ENCODE data around the gene CHSY1.
"Not testable (repeated sequence)": the region's sequence is repeated elsewhere in the genome, so short reads cannot be mapped to it uniquely, and the experiment has no call there.

CHSY1 gene

DNA sequence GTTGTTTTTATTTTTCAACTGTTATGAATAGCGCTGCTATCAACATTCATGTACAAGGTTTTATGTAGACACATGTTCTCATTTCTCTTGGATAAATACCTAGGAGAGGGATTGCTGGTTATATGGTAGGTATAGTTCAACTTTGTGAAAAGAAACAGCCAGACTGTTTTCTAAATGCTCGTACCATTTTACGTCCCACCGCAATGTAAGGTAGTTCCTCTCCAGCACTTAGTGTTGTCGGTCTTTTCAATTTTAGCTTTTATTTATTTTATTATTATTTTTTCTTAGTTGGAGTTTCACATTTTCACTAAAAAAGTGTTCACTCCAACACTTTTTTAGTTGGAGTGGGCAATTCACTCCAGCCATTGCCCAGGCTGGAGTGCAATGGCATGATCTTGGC lies 117.1 kb downstream of the CHSY1 start:
- DNase-seq (ENCODE audit: low spot score): no peak

DNA sequence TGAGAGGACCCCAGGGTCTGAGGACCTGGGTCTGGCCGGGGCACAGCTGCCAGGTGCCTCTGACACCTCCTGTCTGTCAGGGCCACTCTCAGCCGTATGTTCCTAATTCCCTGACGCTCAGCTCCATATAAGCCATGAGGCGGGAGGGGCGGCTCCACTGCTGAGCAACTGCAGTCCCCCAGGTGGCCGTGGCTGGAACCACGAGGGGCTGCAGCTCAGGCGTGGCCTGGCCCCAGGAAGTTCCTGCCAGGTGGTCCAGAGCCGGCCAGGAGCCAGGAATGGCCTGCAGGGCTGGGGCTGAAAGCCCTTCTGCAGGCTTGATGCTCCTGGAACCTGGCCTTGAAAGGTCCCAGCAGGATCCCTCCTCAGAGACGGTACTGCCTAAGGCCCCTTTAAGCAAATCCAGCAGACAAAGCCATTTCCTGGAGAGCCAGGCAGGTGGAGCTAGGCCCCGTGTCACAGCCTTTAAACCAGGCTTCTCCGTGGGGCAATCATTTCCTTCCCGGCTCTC lies 118.0 kb downstream of the CHSY1 start:
- DNase-seq (ENCODE audit: low spot score): no peak

DNA sequence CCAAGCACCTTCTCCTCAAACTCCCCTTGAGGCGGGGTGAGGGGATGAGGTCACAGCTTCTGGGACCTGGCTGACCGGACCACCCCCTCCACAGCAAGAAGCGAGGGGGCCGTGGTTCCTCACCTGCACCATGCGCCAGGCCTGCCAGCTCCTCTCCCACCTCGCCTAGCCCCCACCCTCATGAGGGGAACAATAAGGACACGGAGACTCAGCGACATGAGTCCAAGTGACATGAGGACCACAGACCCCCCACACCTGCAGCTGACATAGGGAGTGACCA lies 118.7 kb downstream of the CHSY1 start:
- DNase-seq (ENCODE audit: low spot score): no peak

DNA sequence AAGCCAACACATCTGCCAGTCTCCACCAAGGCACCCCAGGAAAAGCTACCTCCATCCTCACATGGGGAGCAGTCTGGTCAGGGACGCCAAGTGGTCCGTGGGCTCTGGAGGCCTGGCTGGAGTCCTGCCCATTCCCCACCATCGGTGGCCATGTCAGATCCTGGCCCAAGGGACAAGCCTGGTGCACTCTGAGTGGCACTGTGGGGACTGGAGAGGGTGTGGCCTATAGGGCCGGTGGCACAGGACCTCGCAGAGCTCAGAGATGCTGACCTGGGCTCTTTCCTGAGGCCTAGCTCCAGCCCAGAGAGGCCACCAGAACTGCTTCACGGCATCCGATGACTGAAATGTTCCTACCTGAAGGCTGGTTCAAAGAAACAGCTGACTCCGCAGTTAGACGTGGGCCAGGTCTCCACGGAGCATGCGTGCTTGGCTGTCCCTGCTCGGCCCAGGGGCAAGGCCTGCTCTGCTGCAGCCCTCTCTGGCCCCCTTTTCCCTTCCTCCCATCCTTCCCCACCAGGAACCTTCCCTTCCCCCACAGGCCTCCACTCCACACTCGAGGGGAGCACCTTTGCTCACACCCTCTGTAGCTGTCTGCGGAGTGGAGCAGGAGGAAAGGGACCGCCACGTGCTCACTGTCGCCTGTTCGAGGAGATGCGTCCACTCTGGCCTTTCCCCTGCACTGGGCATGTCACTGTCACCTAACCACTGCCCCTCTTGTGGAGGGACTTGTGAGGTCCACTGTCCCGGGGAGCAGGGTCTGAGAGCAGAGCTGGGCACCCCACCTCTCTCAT lies 119.3 kb downstream of the CHSY1 start:
- DNase-seq (ENCODE audit: low spot score): no peak

DNA sequence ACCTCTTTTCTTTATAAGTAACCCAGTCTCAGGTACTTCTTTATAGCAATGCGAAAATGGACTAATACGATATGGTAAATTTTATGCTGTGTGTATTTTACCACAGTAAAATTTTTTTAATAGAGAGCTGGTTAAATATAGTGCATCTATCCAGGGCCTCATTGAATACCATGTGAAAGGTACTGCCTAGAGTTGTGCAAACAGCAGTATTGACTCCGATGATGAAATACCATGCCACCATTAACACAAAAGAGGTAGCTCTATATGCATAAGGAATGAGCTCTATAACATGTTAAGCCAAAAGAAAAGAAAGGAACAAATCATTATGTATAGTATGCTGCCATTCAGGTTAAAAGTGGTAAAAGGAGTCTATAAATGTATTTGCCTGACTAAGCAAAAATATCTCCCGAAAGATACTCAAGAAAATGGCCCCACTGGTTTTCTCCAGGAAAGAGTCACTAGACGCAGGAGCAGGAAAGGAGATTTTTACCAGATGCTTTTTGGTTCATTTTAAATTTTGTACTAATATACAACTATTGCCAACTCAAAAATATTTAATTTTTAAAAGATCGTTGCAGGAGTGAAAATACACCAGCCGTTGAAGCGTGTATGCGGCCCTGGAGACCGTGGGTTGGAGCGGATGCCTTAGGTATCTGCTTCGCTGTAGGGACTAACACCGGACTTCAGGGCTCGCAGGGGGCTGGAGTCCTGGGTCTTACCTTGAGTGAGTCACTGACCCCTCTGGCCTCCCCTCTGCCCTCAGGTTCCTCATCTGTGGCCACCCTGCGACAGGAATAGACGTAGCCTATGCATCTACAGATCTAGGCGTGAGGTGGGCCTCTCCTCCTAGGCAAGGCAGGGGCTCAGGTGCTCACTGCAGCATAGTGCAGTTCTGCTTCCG lies 120.1 kb downstream of the CHSY1 start:
- peak; percentile 73 for DNase-seq (ENCODE audit: low spot score)

DNA sequence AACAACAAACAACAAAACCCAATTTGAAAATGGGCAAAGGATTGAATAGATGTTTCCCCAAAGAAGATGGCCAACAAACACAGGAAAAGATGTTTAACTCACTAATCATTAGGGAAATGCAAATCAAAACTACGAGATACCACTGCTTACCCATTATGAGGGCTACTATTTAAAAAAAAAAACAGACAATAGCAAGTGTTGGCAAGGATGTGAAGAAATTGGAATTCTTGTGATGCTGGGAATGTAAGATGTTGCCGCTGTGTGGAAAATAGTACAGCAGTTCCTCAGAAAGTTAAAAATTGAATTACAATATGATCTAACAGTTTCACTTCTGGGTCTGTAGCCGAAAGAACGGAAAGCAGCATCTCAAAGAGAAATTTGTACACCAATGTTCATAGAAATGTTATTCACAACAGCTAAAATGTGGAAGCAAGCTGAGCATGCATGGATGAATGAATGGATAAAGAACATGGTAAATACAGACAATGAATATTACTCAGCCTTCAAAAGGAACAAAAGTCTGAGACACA lies 121.9 kb downstream of the CHSY1 start:
- DNase-seq (ENCODE audit: low spot score): no peak

DNA sequence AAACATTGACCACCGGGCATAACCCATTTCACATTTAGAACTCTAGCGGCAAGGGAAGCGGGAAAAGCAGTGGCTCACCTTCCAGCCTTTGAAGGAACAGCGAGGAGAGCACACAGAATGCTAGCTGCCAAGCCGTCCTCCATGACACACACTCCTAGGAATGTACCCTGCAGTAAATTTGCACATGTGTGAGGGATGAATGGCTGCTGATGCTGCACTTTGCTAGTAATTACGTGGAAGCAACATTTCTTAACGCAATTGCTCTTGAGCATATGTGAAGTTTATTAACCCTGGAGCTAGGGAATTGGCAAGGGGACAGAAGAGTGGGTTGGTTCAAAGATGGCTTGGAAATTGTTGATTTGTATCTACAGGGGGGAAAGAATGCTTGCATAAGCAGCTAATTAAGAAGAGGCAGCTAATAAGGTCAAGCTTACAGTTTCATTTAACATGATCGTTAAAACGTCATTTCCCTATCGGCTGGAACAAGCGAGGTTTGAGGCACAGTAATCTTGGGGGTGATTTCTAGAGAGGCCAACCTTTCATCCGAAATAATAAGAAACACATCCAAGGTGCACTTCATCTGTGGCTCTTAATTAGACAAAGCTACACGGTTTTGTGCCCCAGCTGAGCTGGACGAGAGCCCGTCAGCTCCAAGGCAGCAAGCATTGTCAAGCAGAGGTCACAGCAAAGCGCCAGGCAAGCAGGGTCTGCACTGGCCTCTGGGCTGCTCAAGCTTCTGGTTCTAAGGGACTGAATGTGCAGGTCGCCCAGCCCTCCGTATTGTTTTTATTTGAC lies 123.4 kb downstream of the CHSY1 start:
- no peak for DNase-seq (ENCODE audit: low spot score)

DNA sequence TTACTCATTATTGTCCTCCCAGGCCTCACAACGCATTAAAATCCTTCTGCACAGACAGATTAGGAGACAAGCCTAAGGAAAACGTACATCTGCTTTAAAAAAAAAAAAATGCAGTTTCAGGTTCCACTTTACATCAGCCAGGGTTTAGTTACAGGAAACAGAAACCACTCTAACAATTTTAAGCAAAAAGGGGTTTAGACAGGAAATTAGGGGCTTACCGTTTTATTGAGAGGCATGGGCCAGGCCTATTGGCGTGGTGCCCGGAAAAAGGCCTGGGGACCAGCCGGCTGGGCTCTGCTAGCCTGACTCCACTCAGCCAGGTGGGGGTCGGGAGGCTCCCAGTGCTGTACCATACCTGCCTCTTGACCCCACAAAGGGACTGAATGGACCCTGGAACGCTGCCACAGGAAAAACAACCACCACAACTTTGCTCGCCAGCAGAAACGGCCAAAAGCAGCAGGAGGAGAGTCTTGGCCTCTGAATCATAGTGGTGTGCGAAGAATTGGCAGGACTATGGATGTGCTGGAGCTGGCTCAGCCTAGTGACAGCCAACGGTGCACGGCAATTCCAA lies 124.3 kb downstream of the CHSY1 start:
- DNase-seq (ENCODE audit: low spot score): no peak

DNA sequence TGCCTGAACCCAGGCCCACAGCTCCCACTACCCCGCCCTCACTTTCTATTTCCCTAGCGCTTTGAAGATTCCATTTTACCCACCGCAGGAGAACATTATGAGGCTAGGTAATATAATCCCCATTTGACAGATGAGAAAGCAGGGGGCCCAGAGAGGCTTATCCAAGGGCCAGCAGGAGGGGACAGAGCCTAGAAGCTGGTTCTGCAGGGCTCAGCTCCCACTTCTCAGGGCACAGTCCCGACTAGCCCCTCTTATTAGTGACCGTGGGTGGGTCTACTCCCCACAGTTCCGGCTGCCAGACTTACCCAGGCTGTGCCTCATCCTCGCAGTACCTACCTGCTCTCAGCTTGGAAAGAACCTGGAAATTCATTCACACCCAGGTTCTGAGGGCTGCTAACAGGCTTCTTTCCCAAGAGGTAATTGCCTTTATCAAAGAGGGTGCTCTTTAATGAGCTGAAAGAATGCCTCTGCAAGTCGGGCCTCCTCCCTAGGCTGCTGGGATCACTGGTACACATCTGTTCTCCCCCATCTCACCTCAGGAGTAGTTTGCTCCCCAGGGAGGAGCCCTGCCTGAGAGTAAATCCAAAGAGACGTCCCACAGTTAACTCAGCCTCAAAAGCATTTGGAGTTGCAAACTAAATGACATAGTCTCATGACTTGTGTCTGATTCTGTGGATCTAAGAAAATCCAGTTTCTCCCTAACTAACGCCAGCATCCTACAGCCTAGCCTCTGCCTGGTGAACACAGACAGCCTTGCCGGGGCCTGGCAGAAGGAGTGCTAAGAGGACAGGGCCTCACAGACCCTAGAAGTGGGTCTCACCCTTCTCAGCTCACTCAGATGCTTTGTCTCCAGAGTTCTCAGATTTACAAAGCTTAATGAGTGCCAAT lies 125.0 kb downstream of the CHSY1 start:
- no peak for DNase-seq (ENCODE audit: low spot score)

DNA sequence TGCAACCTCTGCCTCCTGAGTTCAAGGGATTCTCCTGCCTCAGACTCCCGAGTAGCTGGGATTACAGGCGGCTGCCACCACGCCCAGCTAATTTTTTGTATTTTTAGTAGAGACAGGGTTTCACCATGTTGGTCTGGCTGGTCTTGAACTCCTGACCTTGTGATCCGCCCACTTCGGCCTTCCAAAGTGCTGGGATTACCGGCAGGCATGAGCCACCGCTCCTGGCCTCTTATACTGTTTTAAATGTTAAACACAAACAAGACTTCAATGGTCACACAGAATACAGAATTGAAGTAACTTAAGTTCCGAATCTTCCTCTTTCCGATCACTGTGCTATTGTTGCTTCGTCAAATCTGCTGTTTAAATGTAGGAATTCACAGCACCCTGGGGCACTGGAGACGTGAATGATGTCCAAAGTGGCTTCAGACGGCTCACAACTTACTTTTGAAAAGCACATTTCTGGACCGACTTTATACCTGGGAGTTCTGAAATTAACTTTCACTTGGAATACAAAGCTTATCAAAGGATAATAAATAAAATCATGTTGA lies 125.9 kb downstream of the CHSY1 start:
- not testable (repeated sequence) for DNase-seq (ENCODE audit: low spot score)

Data from HuH-7.5 (cell line).